ENCODE data around the gene UBE2D2. TPM values are rescaled to one million over a fixed set of nuclear protein-coding genes. Genes with fewer than 3 reads are reported as not detected.

Gene UBE2D2
- total RNA-seq, 4 donors from 2014 or later, result 98.5 to 199 (median 131) TPM

GRCh38 chr5:139649082-139649991 is 88.2 kb downstream of the UBE2D2 start:
- Histone ChIP-seq H3K9me3 (no peaks in the 10 kb centered on the region), H3K27ac (peak overlapping the region; percentile 97 to 99 (median 98)), H3K4me3 (peak overlapping the region; percentile 77 to 92 (median 90)), H3K4me1 (peaks cover 43 to 46% of the 10 kb centered on the region in 2 donors), H3K27me3 (no peaks in the 10 kb centered on the region), H3K36me3 (no peaks in the 10 kb centered on the region)
- DNase-seq (peak in 1 of 2 donors; percentile 25), ATAC-seq (no peak)
- in situ Hi-C loops (cut with MboI; ENCODE audit: low sequenced_read_pairs in 4 of 4), result no loop called here
- TF ChIP-seq POLR2A (IDR thresholded peaks at IDR 0.05), result no peak
- TF ChIP-seq, protein P1, sequence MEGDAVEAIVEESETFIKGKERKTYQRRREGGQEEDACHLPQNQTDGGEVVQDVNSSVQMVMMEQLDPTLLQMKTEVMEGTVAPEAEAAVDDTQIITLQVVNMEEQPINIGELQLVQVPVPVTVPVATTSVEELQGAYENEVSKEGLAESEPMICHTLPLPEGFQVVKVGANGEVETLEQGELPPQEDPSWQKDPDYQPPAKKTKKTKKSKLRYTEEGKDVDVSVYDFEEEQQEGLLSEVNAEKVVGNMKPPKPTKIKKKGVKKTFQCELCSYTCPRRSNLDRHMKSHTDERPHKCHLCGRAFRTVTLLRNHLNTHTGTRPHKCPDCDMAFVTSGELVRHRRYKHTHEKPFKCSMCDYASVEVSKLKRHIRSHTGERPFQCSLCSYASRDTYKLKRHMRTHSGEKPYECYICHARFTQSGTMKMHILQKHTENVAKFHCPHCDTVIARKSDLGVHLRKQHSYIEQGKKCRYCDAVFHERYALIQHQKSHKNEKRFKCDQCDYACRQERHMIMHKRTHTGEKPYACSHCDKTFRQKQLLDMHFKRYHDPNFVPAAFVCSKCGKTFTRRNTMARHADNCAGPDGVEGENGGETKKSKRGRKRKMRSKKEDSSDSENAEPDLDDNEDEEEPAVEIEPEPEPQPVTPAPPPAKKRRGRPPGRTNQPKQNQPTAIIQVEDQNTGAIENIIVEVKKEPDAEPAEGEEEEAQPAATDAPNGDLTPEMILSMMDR (IDR thresholded peaks at IDR 0.05 in 4 of 5, conservative IDR thresholded peaks at IDR 0.05 in 1 of 5), result peak in 1 of 5 experiments; percentile 40
- intact Hi-C loops (cut with DNase I; ENCODE audit: low total_unique reads), result loop anchor here (2.0 kb wide), 1 partner anchor 35 kb away; no protein-coding TSS in a partner anchor

GRCh38 chr5:139650031-139650688 is 89.0 kb downstream of the UBE2D2 start:
- intact Hi-C loops (cut with DNase I; ENCODE audit: low total_unique reads), result no loop called here
- peak in 1 of 2 donors; percentile 58 for DNase-seq
- Histone ChIP-seq H3K4me1 (peaks cover 52% of the 10 kb centered on the region in 2 donors), H3K27ac (peak overlapping the region; percentile 97 to 99 (median 98)), H3K9me3 (no peaks in the 10 kb centered on the region), H3K36me3 (no peaks in the 10 kb centered on the region), H3K4me3 (peak overlapping the region; percentile 77 to 92 (median 90)), H3K27me3 (no peaks in the 10 kb centered on the region)
- in situ Hi-C loops (cut with MboI; ENCODE audit: low sequenced_read_pairs in 4 of 4), result no loop called here
- TF ChIP-seq, protein P1 (IDR thresholded peaks at IDR 0.05 in 4 of 5, conservative IDR thresholded peaks at IDR 0.05 in 1 of 5), result peak; percentile 57 to 64 (median 58)
- TF ChIP-seq POLR2A (IDR thresholded peaks at IDR 0.05), result no peak
- no peak for ATAC-seq

DNA sequence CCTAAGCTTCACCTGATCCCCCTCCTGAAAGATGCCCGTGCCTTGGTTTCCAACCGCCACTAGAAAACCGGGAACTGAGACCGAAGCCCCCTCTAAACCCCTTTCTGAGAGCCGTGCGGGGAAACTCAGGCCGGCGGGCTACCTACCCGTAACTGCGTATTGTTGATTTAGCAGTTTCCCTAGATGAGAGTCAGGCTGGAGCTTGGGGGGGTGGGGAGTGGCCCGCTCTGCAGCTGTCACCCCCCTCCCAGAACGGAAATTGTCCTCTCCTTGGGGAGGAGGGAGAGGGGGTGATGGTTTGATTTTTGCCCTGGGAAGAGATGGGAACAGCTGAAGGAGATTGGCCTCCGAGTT is 89.5 kb downstream of the UBE2D2 start:
- DNase-seq, result peak in 1 of 2 donors; percentile 69

GRCh38 chr5:139651043-139651834 is 90.1 kb downstream of the UBE2D2 start:
- peak overlapping the region; percentile 77 to 92 (median 90) for H3K4me3 ChIP-seq
- peak overlapping the region; percentile 97 to 99 (median 98) for H3K27ac ChIP-seq
- ATAC-seq (peak; percentile 41 to 52), DNase-seq (peak; percentile 95 to 97)
- TF ChIP-seq, protein P1 (IDR thresholded peaks at IDR 0.05 in 4 of 5, conservative IDR thresholded peaks at IDR 0.05 in 1 of 5), result no peak
- TF ChIP-seq POLR2A (IDR thresholded peaks at IDR 0.05), result peak; percentile 85 to 94
- intact Hi-C loops (cut with DNase I; ENCODE audit: low total_unique reads), result no loop called here
- H3K36me3 ChIP-seq, result no peaks in the 10 kb centered on the region
- in situ Hi-C loops (cut with MboI; ENCODE audit: low sequenced_read_pairs in 4 of 4), result no loop called here
- H3K4me1 ChIP-seq, result peaks cover 63% of the 10 kb centered on the region in 2 donors
- H3K9me3 ChIP-seq, result no peaks in the 10 kb centered on the region
- H3K27me3 ChIP-seq, result no peaks in the 10 kb centered on the region

More for the DNA sequence above, 89.5 kb downstream of the UBE2D2 start:
- H3K9me3 ChIP-seq, result no peaks in the 10 kb centered on the region
- no peaks in the 10 kb centered on the region for H3K36me3 ChIP-seq
- in situ Hi-C loops (cut with MboI; ENCODE audit: low sequenced_read_pairs in 4 of 4) (no loop called here), intact Hi-C loops (cut with DNase I; ENCODE audit: low total_unique reads) (no loop called here)
- ATAC-seq, result peak in 1 of 2 donors; percentile 5
- H3K4me1 ChIP-seq, result peaks cover 57% of the 10 kb centered on the region in 2 donors
- peak overlapping the region; percentile 77 to 92 (median 90) for H3K4me3 ChIP-seq
- no peaks in the 10 kb centered on the region for H3K27me3 ChIP-seq
- peak overlapping the region; percentile 97 to 99 (median 98) for H3K27ac ChIP-seq
- no peak for TF ChIP-seq POLR2A (IDR thresholded peaks at IDR 0.05)
- TF ChIP-seq, protein P1 (IDR thresholded peaks at IDR 0.05 in 4 of 5, conservative IDR thresholded peaks at IDR 0.05 in 1 of 5), result no peak

Measured in gastrocnemius medialis (tissue), 4 donors.